ENCODE data around the gene RPL29. TPM values are rescaled to one million over a fixed set of nuclear protein-coding genes. Genes with fewer than 3 reads are reported as not detected.

Gene RPL29
- total RNA-seq, 1 experiment from 2014 or later = 696 TPM

DNA sequence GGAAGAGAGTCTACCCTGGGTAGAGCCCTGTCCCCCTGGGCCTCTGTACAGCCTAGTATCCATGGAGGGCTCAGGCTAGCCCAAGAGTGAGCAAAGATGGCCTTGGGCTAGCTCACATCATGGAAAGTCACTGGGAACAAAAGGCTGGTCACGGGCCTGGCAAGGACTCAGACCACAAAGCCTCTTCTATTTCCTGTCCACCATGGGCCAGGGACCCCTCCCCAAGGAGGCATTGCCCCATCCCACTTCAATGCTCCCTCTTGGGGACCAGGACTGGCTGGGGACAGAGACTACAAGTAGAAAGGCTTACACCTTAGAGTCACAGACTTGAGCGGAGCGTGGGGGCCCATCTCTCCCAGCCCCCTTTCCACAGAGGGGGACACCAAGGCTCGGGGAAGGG, 43.7 kb upstream of the RPL29 start:
- POLR2A ChIA-PET = no interaction called here
- no peak for ATAC-seq
- in situ Hi-C loops (cut with HindIII; ENCODE audit: low pct_unique_long_range_greater_than_20kb, low sequenced_read_pairs) = no loop called here
- BruUV-seq (replicated peaks) = no TSS peak
- intact Hi-C loops (cut with micrococcal nuclease; ENCODE audit: unreplicated experiment) = no loop called here
- Histone ChIP-seq H3K36me3 (ENCODE audit: control insufficient read depth, insufficient read depth, low read length) (no peaks in the 10 kb centered on the region), H3K4me1 (ENCODE audit: control insufficient read depth, insufficient read depth, low read length) (no peaks in the 10 kb centered on the region), H3K9me3 (ENCODE audit: control insufficient read depth, insufficient read depth, low read depth, low read length) (no peaks in the 10 kb centered on the region), H3K4me3 (ENCODE audit: low read depth in 2 of 2, low read length in 2 of 2) (no peak overlapping the region), H3K27me3 (ENCODE audit: control insufficient read depth, insufficient read depth, low read length) (no peaks in the 10 kb centered on the region), H3K27ac (ENCODE audit: low read length) (no peak overlapping the region)
- CTCF ChIA-PET = no interaction called here
- no peak for DNase-seq (ENCODE audit: low read depth, low spot score)
- TF ChIP-seq TCF7L2 (IDR thresholded peaks at IDR 0.05; ENCODE audit: low read depth, low read length) = no peak
- no peak for TF ChIP-seq REST (IDR thresholded peaks at IDR 0.05; ENCODE audit: insufficient read depth in 1 of 2, low read depth in 2 of 2, low read length in 1 of 2)
- TF ChIP-seq POLR2AphosphoS5 (IDR thresholded peaks at IDR 0.05; ENCODE audit: low read depth, low read length) = no peak
- no peak for TF ChIP-seq SIN3A (IDR thresholded peaks at IDR 0.05; ENCODE audit: borderline replicate concordance, insufficient read depth, low read depth, low read length)
- TF ChIP-seq, protein P1, sequence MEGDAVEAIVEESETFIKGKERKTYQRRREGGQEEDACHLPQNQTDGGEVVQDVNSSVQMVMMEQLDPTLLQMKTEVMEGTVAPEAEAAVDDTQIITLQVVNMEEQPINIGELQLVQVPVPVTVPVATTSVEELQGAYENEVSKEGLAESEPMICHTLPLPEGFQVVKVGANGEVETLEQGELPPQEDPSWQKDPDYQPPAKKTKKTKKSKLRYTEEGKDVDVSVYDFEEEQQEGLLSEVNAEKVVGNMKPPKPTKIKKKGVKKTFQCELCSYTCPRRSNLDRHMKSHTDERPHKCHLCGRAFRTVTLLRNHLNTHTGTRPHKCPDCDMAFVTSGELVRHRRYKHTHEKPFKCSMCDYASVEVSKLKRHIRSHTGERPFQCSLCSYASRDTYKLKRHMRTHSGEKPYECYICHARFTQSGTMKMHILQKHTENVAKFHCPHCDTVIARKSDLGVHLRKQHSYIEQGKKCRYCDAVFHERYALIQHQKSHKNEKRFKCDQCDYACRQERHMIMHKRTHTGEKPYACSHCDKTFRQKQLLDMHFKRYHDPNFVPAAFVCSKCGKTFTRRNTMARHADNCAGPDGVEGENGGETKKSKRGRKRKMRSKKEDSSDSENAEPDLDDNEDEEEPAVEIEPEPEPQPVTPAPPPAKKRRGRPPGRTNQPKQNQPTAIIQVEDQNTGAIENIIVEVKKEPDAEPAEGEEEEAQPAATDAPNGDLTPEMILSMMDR (IDR thresholded peaks at IDR 0.05) = no peak

GRCh38 chr3:52038227-52038626, 42.5 kb upstream of the RPL29 start:
- POLR2A ChIA-PET = no interaction called here
- H3K27ac ChIP-seq (ENCODE audit: low read length) = no peak overlapping the region
- intact Hi-C loops (cut with micrococcal nuclease; ENCODE audit: unreplicated experiment) = no loop called here

More at GRCh38 chr3:52038227-52038626, 42.5 kb upstream of the RPL29 start:
- TF ChIP-seq SIN3A (IDR thresholded peaks at IDR 0.05; ENCODE audit: borderline replicate concordance, insufficient read depth, low read depth, low read length) (no peak), TCF7L2 (IDR thresholded peaks at IDR 0.05; ENCODE audit: low read depth, low read length) (no peak), POLR2AphosphoS5 (IDR thresholded peaks at IDR 0.05; ENCODE audit: low read depth, low read length) (no peak), REST (IDR thresholded peaks at IDR 0.05; ENCODE audit: insufficient read depth in 1 of 2, low read depth in 2 of 2, low read length in 1 of 2) (no peak)
- TF ChIP-seq, protein P1 (IDR thresholded peaks at IDR 0.05) = no peak
- Histone ChIP-seq H3K36me3 (ENCODE audit: control insufficient read depth, insufficient read depth, low read length) (no peaks in the 10 kb centered on the region), H3K9me3 (ENCODE audit: control insufficient read depth, insufficient read depth, low read depth, low read length) (no peaks in the 10 kb centered on the region), H3K4me1 (ENCODE audit: control insufficient read depth, insufficient read depth, low read length) (no peaks in the 10 kb centered on the region), H3K4me3 (ENCODE audit: low read depth in 2 of 2, low read length in 2 of 2) (no peak overlapping the region), H3K27me3 (ENCODE audit: control insufficient read depth, insufficient read depth, low read length) (no peaks in the 10 kb centered on the region)
- no peak for ATAC-seq
- DNase-seq (ENCODE audit: low read depth, low spot score) = no peak
- no TSS peak for BruUV-seq (replicated peaks)
- CTCF ChIA-PET = no interaction called here
- in situ Hi-C loops (cut with HindIII; ENCODE audit: low pct_unique_long_range_greater_than_20kb, low sequenced_read_pairs) = no loop called here

All from Panc1 (cell line).